Endothelial cell (in vitro differentiated cells): ENCODE measurements around the gene CPNE6. TPM values are rescaled to one million over a fixed set of nuclear protein-coding genes. Genes with fewer than 3 reads are reported as not detected.

Experiments
- DNase-seq: peaks from one replicate; pipeline ENCODE4 v3.0.0; 2021; ENCODE audit warnings: low spot score
- H3K27ac Mint-ChIP-seq: one replicate; pipeline ENCODE4 v1.8.0; 2021; ENCODE audit warnings: mixed read lengths, inconsistent platforms; ENCODE audit not compliant: unreplicated experiment
- H3K27me3 Mint-ChIP-seq: one replicate; pipeline ENCODE4 v1.8.0; 2021; ENCODE audit warnings: mild to moderate bottlenecking, moderate library complexity, mixed read lengths, inconsistent platforms; ENCODE audit not compliant: unreplicated experiment
- H3K36me3 Mint-ChIP-seq: one replicate; pipeline ENCODE4 v1.8.0; 2021; ENCODE audit warnings: mild to moderate bottlenecking, low read depth, mixed read lengths, inconsistent platforms; ENCODE audit not compliant: unreplicated experiment
- H3K4me1 Mint-ChIP-seq: one replicate; pipeline ENCODE4 v1.8.0; 2021; ENCODE audit warnings: mild to moderate bottlenecking, mixed read lengths, inconsistent platforms; ENCODE audit not compliant: unreplicated experiment
- H3K4me3 Mint-ChIP-seq: one replicate; pipeline ENCODE4 v1.8.0; 2021; ENCODE audit warnings: mild to moderate bottlenecking, mixed read lengths, inconsistent platforms; ENCODE audit not compliant: unreplicated experiment
- H3K9me3 Mint-ChIP-seq: one replicate; pipeline ENCODE4 v1.8.0; 2021; ENCODE audit warnings: mixed read lengths, inconsistent platforms; ENCODE audit not compliant: unreplicated experiment
- CTCF ChIP-seq: fragments of 200-600 bp; sonication (generic); IDR thresholded peaks from one replicate; pipeline ENCODE4 v1.5.0; 2021; ENCODE audit warnings: antibody characterized with exemption; ENCODE audit not compliant: unreplicated experiment
- total RNA-seq: library from RNA; stranded (reverse); fragmentation: NEBNext Ultra II Directional; extraction: Animal tissue kit (Norgen Biotek cat#: 25700); gene quantifications from one replicate; pipeline ENCODE4 v1.2.1, GENCODE V29; 2021; ENCODE audit not compliant: unreplicated experiment

CPNE6 gene
- total RNA-seq, 1 donor from 2014 or later: not detected

DNA sequence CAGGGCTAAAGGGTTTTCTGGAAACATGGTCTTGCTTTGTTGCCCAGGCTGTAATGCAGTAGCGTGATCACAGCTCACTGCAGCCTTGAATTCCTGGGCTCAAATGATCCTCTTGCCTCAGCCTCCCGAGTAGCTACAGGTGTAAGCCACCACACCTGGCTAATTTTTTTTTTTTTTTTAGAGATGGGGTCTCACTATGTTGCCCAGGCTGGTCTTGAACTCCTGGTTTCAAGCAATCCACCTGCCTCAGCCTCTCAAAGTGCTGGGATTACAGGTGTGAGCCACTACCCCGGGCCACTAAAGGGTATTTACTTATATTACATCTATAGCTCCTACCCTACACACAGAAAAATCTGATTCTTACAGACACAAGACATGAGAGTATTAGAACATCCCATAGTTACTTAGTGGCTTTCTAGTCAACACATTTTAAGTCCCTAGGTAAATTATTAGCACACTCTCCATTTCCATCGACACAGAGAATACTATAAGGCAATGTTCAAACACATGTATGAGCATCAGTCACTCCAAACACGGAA is 37.0 kb downstream of the CPNE6 start:
- TF ChIP-seq CTCF: no peak
- H3K4me3 Mint-ChIP-seq: no peak overlapping the region
- H3K36me3 Mint-ChIP-seq: peaks cover 19% of the 10 kb centered on the region
- DNase-seq: no peak
- H3K27me3 Mint-ChIP-seq: peaks cover 2% of the 10 kb centered on the region
- H3K9me3 Mint-ChIP-seq: no peaks in the 10 kb centered on the region
- peaks cover 8% of the 10 kb centered on the region for H3K4me1 Mint-ChIP-seq
- peak overlapping the region; percentile 78 for H3K27ac Mint-ChIP-seq

GRCh38 chr14:24110060-24110459 is 38.7 kb downstream of the CPNE6 start:
- peaks cover 10% of the 10 kb centered on the region for H3K4me1 Mint-ChIP-seq
- peaks cover 5% of the 10 kb centered on the region for H3K36me3 Mint-ChIP-seq
- no peak overlapping the region for H3K4me3 Mint-ChIP-seq
- no peak for DNase-seq
- no peak for TF ChIP-seq CTCF
- peaks cover 4% of the 10 kb centered on the region for H3K27me3 Mint-ChIP-seq
- H3K27ac Mint-ChIP-seq: no peak overlapping the region
- H3K9me3 Mint-ChIP-seq: no peaks in the 10 kb centered on the region

DNA sequence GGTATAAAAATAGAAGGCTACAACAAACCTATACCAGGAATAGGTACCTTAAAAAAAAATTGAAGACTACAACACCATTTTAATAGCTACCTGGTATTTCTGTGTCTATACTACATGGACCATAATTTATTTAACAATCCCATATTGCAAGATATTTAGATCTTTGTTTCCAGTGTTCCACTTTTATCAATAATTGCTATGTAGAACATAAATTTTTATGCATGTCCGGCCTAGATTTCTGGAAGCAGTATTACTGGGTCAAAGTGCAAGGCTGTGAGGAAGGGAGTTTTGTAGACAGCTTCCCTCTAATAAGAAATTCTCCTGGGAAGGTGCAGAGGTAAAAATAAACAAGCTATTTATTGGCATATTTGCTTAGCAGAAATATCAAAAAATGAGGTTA is 39.2 kb downstream of the CPNE6 start:
- no peak for DNase-seq
- no peak for TF ChIP-seq CTCF
- Mint-ChIP-seq H3K4me1 (peaks cover 15% of the 10 kb centered on the region), H3K9me3 (no peaks in the 10 kb centered on the region), H3K27me3 (peaks cover 5% of the 10 kb centered on the region), H3K4me3 (no peak overlapping the region), H3K36me3 (peaks cover 3% of the 10 kb centered on the region), H3K27ac (no peak overlapping the region)

DNA sequence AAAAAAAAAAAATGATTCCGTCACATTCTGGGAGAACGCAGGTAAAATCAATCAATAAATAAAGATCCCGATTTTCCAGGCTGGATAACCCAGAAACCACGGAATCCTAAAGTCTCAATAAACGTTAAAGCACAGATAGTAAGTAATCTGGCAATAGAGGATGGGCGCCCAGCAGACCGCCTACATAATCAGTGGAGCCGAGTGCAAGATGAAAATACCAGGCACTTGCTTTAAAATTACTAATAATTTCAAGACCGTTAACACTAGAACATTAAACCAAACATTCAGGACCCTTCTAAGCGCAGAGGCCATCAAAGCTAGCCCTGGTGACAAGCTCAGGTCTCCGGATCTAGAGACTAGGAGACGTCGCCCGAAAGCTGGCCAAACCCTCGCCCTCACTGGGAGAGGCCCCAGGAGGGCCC is 42.0 kb downstream of the CPNE6 start:
- no peak for DNase-seq
- peaks cover 5% of the 10 kb centered on the region for H3K36me3 Mint-ChIP-seq
- H3K27me3 Mint-ChIP-seq: peaks cover 10% of the 10 kb centered on the region
- peaks cover 23% of the 10 kb centered on the region for H3K4me1 Mint-ChIP-seq
- H3K4me3 Mint-ChIP-seq: peak overlapping the region; percentile 95
- no peaks in the 10 kb centered on the region for H3K9me3 Mint-ChIP-seq
- no peak for TF ChIP-seq CTCF
- peak overlapping the region; percentile 97 for H3K27ac Mint-ChIP-seq

DNA sequence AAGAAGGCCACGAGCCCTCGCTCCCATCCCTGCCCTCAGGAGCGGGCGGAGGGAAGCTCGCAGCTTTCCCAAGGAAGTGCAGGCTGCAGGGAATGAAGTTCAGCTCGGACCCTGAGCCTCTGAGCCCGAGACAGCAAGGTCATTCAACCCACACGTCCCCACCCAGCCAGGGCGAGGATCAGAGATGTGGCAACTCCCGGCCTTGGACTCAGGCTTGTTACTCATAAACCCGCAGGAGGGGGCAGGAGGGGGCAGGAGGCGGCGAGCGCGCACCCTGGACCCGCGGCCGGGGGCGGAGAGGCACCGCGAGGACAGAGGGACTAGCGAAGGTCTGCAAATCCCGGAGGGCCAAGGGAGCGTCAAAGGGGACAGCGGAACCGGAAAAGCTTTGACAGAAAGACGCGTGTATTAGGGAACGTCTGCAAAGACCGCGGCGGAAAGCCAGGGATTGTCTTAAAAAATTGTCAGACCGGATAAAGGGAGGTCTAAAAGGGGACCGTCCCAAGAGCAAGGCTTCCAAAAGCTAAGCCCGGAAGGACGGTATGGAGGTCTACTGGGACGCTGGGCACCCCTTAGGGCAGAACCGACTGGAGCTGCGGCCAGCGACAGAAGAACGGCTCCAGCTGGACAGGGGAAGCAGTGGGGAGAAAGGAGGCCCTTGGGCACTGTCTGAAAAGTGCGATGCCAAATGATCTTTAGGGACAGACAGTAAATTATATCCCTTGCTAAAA is 42.6 kb downstream of the CPNE6 start:
- no peak for TF ChIP-seq CTCF
- Mint-ChIP-seq H3K9me3 (no peaks in the 10 kb centered on the region), H3K4me1 (peaks cover 20% of the 10 kb centered on the region), H3K36me3 (peaks cover 11% of the 10 kb centered on the region), H3K27ac (peak overlapping the region; percentile 97), H3K27me3 (peaks cover 10% of the 10 kb centered on the region), H3K4me3 (peak overlapping the region; percentile 95)
- DNase-seq: peak; percentile 67
